Ishikawa (cell line): ENCODE data around the gene RBMS1.
A peak's percentile ranks its signal among the peaks of the same experiment; 100 is the strongest.

Source experiments
- CEBPB ChIP-seq: IDR thresholded peaks from 2 replicates; pipeline ENCODE4 v1.6.1; 2012
- CREB1 ChIP-seq: IDR thresholded peaks from 2 replicates; pipeline ENCODE4 v1.6.1; 2012; ENCODE audit warnings: low read depth
- EGR1 ChIP-seq: IDR thresholded peaks from 2 replicates; pipeline ENCODE4 v1.6.1; 2012
- EP300 ChIP-seq: IDR thresholded peaks from 2 replicates; pipeline ENCODE4 v1.6.1; 2012; ENCODE audit warnings: borderline replicate concordance
- FOXM1 ChIP-seq: IDR thresholded peaks from 2 replicates; pipeline ENCODE4 v1.6.1; 2012; ENCODE audit warnings: low read depth, borderline replicate concordance
- MAX ChIP-seq: IDR thresholded peaks from 2 replicates; pipeline ENCODE4 v1.6.1; 2012
- NFIC ChIP-seq: IDR thresholded peaks from 2 replicates; pipeline ENCODE4 v1.6.1; 2012
- RAD21 ChIP-seq: IDR thresholded peaks from 2 replicates; pipeline ENCODE4 v1.6.1; 2012; ENCODE audit warnings: low read depth
- REST ChIP-seq: IDR thresholded peaks from 2 replicates; pipeline ENCODE4 v1.6.1; 2012; ENCODE audit warnings: low read depth, mild to moderate bottlenecking
- TAF1 ChIP-seq: IDR thresholded peaks from 2 replicates; pipeline ENCODE4 v1.6.1; 2012; ENCODE audit warnings: low read depth, mild to moderate bottlenecking
- TCF12 ChIP-seq: IDR thresholded peaks from 2 replicates; pipeline ENCODE4 v1.6.1; 2012; ENCODE audit warnings: low read depth
- TEAD4 ChIP-seq: IDR thresholded peaks from 2 replicates; pipeline ENCODE4 v1.6.1; 2012
- USF1 ChIP-seq: IDR thresholded peaks from 2 replicates; pipeline ENCODE4 v1.6.1; 2012
- YY1 ChIP-seq: IDR thresholded peaks from 2 replicates; pipeline ENCODE4 v1.6.1; 2012; ENCODE audit warnings: low read depth
- ZBTB7A ChIP-seq: IDR thresholded peaks from 2 replicates; pipeline ENCODE4 v1.6.1; 2012; ENCODE audit warnings: low read depth

RBMS1 gene

GRCh38 chr2:160411955-160412354, 81.7 kb downstream of the RBMS1 start:
- TF ChIP-seq TEAD4, result no peak
- no peak for TF ChIP-seq YY1
- no peak for TF ChIP-seq CEBPB

- TF ChIP-seq TCF12 (no peak), MAX (no peak), RAD21 (no peak), FOXM1 (no peak), EP300 (no peak)
These were observed 82.4 kb downstream of the RBMS1 start for GRCh38 chr2:160411167-160411566.

GRCh38 chr2:160409480-160409879, 84.1 kb downstream of the RBMS1 start:
- no peak for TF ChIP-seq TAF1
- TF ChIP-seq TEAD4, result no peak
- TF ChIP-seq USF1, result no peak
- TF ChIP-seq MAX, result no peak
- no peak for TF ChIP-seq YY1
- no peak for TF ChIP-seq NFIC
- TF ChIP-seq RAD21, result no peak
- no peak for TF ChIP-seq REST
- no peak for TF ChIP-seq EGR1
- no peak for TF ChIP-seq CEBPB
- no peak for TF ChIP-seq ZBTB7A
- no peak for TF ChIP-seq CREB1
- TF ChIP-seq EP300, result no peak
- TF ChIP-seq FOXM1, result no peak
- no peak for TF ChIP-seq TCF12

- no peak for TF ChIP-seq EP300
- no peak for TF ChIP-seq MAX
- no peak for TF ChIP-seq CREB1
- no peak for TF ChIP-seq TAF1
- no peak for TF ChIP-seq EGR1
- TF ChIP-seq REST, result no peak
- TF ChIP-seq TCF12, result no peak
- no peak for TF ChIP-seq RAD21
These were observed 84.7 kb downstream of the RBMS1 start for GRCh38 chr2:160408959-160409291.

- TF ChIP-seq TAF1 (no peak), ZBTB7A (0 out of 2 replicates have a peak, but pooled peaks have one; percentile 60)
These were observed 85.2 kb downstream of the RBMS1 start for GRCh38 chr2:160408173-160408958.

- 0 out of 2 replicates have a peak, but pooled peaks have one; percentile 8 for TF ChIP-seq EGR1
- peak; percentile 73 for TF ChIP-seq TEAD4
- TF ChIP-seq CEBPB, result no peak
These were observed 86.0 kb downstream of the RBMS1 start for GRCh38 chr2:160407393-160408172.
